ENCODE data around the gene PTPRD. TPM values are rescaled to one million over a fixed set of nuclear protein-coding genes. Genes with fewer than 3 reads are reported as not detected.
A peak's percentile ranks its signal among the peaks of the same experiment; 100 is the strongest.

The PTPRD gene
- total and polyA plus RNA-seq, 2 experiments from 2014 or later: 11.5 to 58.0 TPM

DNA sequence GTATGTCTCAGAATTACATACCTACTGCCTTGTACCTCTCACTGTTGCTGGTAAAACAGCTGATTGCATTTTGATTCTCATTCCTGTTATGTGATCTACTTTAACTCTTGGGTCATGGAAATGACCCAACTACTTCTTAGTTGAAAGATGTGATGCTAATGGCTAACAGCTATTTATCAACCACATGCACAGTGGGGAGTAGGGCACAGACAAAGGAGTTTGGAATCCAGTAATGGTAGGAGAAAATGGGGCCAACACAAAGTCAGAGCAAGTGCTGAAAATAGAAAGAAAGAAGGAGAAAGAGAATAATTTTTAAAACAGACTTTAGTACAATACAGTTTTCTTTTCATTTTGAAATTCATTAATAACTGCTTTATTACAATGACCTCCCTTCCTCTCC lies 241.0 kb downstream of the PTPRD start:
- DNase-seq (ENCODE audit: low spot score) (peak; percentile 39), ATAC-seq (no peak; the same call in 2 of the 3 replicates)
- Histone ChIP-seq H3K79me2 (replicated peaks; ENCODE audit: insufficient read depth) (no peaks in the 10 kb centered on the region), H3F3A (replicated peaks; ENCODE audit: low read depth) (no peaks in the 10 kb centered on the region), H3K36me3 (ENCODE audit: insufficient read depth) (no peaks in the 10 kb centered on the region), H2AFZ (no peak overlapping the region), H3K9me2 (ENCODE audit: insufficient read depth) (no peaks in the 10 kb centered on the region), H3K27ac (ENCODE audit: low read depth) (no peak overlapping the region), H4K20me1 (replicated peaks; ENCODE audit: insufficient read depth) (no peaks in the 10 kb centered on the region), H3K4me1 (ENCODE audit: insufficient read depth) (peaks cover 11% of the 10 kb centered on the region), H3K27me3 (ENCODE audit: insufficient read depth) (no peaks in the 10 kb centered on the region), H3K4me3 (no peak overlapping the region), H3K4me2 (peak overlapping the region; percentile 8)
- Mint-ChIP-seq H3K36me3 (ENCODE audit: low read depth) (no peaks in the 10 kb centered on the region), H3K9me3 (no peaks in the 10 kb centered on the region), H3K4me1 (peaks cover 12% of the 10 kb centered on the region; the same call in 2 of the 3 replicates), H3K4me3 (no peak overlapping the region), H3K27me3 (ENCODE audit: insufficient read depth, low read depth, poor library complexity) (no peaks in the 10 kb centered on the region), H3K27ac (no peak overlapping the region)
- TF ChIP-seq, protein P1, sequence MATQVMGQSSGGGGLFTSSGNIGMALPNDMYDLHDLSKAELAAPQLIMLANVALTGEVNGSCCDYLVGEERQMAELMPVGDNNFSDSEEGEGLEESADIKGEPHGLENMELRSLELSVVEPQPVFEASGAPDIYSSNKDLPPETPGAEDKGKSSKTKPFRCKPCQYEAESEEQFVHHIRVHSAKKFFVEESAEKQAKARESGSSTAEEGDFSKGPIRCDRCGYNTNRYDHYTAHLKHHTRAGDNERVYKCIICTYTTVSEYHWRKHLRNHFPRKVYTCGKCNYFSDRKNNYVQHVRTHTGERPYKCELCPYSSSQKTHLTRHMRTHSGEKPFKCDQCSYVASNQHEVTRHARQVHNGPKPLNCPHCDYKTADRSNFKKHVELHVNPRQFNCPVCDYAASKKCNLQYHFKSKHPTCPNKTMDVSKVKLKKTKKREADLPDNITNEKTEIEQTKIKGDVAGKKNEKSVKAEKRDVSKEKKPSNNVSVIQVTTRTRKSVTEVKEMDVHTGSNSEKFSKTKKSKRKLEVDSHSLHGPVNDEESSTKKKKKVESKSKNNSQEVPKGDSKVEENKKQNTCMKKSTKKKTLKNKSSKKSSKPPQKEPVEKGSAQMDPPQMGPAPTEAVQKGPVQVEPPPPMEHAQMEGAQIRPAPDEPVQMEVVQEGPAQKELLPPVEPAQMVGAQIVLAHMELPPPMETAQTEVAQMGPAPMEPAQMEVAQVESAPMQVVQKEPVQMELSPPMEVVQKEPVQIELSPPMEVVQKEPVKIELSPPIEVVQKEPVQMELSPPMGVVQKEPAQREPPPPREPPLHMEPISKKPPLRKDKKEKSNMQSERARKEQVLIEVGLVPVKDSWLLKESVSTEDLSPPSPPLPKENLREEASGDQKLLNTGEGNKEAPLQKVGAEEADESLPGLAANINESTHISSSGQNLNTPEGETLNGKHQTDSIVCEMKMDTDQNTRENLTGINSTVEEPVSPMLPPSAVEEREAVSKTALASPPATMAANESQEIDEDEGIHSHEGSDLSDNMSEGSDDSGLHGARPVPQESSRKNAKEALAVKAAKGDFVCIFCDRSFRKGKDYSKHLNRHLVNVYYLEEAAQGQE (IDR thresholded peaks at IDR 0.05; ENCODE audit: unreplicated experiment): no peak
- TF ChIP-seq, protein P2, sequence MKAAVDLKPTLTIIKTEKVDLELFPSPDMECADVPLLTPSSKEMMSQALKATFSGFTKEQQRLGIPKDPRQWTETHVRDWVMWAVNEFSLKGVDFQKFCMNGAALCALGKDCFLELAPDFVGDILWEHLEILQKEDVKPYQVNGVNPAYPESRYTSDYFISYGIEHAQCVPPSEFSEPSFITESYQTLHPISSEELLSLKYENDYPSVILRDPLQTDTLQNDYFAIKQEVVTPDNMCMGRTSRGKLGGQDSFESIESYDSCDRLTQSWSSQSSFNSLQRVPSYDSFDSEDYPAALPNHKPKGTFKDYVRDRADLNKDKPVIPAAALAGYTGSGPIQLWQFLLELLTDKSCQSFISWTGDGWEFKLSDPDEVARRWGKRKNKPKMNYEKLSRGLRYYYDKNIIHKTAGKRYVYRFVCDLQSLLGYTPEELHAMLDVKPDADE (IDR thresholded peaks at IDR 0.05): no peak
- TF ChIP-seq, protein P3, sequence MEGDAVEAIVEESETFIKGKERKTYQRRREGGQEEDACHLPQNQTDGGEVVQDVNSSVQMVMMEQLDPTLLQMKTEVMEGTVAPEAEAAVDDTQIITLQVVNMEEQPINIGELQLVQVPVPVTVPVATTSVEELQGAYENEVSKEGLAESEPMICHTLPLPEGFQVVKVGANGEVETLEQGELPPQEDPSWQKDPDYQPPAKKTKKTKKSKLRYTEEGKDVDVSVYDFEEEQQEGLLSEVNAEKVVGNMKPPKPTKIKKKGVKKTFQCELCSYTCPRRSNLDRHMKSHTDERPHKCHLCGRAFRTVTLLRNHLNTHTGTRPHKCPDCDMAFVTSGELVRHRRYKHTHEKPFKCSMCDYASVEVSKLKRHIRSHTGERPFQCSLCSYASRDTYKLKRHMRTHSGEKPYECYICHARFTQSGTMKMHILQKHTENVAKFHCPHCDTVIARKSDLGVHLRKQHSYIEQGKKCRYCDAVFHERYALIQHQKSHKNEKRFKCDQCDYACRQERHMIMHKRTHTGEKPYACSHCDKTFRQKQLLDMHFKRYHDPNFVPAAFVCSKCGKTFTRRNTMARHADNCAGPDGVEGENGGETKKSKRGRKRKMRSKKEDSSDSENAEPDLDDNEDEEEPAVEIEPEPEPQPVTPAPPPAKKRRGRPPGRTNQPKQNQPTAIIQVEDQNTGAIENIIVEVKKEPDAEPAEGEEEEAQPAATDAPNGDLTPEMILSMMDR (conservative IDR thresholded peaks at IDR 0.05; ENCODE audit: low read depth in 2 of 2): no peak
- no peak for TF ChIP-seq ZNF331 (CRISPR knock-in tag; IDR thresholded peaks at IDR 0.05; ENCODE audit: low read depth)
- no peak for TF ChIP-seq JUNB (IDR thresholded peaks at IDR 0.05; ENCODE audit: unreplicated experiment)
- no peak for TF ChIP-seq POLR2AphosphoS5 (IDR thresholded peaks at IDR 0.05; ENCODE audit: low read depth)
- TF ChIP-seq ZNF114 (CRISPR knock-in tag; IDR thresholded peaks at IDR 0.05): no peak
- no peak for TF ChIP-seq EZH2 (IDR thresholded peaks at IDR 0.05; ENCODE audit: low read depth, unreplicated experiment)
- TF ChIP-seq CREB1 (CRISPR knock-in tag; IDR thresholded peaks at IDR 0.05; ENCODE audit: low read depth): no peak
- TF ChIP-seq EZH2phosphoT487 (IDR thresholded peaks at IDR 0.05; ENCODE audit: unreplicated experiment): no peak
- no peak for TF ChIP-seq NANOG (IDR thresholded peaks at IDR 0.05; ENCODE audit: borderline replicate concordance)
- no peak for TF ChIP-seq STAT1 (IDR thresholded peaks at IDR 0.05; ENCODE audit: unreplicated experiment)
- TF ChIP-seq, protein P4, sequence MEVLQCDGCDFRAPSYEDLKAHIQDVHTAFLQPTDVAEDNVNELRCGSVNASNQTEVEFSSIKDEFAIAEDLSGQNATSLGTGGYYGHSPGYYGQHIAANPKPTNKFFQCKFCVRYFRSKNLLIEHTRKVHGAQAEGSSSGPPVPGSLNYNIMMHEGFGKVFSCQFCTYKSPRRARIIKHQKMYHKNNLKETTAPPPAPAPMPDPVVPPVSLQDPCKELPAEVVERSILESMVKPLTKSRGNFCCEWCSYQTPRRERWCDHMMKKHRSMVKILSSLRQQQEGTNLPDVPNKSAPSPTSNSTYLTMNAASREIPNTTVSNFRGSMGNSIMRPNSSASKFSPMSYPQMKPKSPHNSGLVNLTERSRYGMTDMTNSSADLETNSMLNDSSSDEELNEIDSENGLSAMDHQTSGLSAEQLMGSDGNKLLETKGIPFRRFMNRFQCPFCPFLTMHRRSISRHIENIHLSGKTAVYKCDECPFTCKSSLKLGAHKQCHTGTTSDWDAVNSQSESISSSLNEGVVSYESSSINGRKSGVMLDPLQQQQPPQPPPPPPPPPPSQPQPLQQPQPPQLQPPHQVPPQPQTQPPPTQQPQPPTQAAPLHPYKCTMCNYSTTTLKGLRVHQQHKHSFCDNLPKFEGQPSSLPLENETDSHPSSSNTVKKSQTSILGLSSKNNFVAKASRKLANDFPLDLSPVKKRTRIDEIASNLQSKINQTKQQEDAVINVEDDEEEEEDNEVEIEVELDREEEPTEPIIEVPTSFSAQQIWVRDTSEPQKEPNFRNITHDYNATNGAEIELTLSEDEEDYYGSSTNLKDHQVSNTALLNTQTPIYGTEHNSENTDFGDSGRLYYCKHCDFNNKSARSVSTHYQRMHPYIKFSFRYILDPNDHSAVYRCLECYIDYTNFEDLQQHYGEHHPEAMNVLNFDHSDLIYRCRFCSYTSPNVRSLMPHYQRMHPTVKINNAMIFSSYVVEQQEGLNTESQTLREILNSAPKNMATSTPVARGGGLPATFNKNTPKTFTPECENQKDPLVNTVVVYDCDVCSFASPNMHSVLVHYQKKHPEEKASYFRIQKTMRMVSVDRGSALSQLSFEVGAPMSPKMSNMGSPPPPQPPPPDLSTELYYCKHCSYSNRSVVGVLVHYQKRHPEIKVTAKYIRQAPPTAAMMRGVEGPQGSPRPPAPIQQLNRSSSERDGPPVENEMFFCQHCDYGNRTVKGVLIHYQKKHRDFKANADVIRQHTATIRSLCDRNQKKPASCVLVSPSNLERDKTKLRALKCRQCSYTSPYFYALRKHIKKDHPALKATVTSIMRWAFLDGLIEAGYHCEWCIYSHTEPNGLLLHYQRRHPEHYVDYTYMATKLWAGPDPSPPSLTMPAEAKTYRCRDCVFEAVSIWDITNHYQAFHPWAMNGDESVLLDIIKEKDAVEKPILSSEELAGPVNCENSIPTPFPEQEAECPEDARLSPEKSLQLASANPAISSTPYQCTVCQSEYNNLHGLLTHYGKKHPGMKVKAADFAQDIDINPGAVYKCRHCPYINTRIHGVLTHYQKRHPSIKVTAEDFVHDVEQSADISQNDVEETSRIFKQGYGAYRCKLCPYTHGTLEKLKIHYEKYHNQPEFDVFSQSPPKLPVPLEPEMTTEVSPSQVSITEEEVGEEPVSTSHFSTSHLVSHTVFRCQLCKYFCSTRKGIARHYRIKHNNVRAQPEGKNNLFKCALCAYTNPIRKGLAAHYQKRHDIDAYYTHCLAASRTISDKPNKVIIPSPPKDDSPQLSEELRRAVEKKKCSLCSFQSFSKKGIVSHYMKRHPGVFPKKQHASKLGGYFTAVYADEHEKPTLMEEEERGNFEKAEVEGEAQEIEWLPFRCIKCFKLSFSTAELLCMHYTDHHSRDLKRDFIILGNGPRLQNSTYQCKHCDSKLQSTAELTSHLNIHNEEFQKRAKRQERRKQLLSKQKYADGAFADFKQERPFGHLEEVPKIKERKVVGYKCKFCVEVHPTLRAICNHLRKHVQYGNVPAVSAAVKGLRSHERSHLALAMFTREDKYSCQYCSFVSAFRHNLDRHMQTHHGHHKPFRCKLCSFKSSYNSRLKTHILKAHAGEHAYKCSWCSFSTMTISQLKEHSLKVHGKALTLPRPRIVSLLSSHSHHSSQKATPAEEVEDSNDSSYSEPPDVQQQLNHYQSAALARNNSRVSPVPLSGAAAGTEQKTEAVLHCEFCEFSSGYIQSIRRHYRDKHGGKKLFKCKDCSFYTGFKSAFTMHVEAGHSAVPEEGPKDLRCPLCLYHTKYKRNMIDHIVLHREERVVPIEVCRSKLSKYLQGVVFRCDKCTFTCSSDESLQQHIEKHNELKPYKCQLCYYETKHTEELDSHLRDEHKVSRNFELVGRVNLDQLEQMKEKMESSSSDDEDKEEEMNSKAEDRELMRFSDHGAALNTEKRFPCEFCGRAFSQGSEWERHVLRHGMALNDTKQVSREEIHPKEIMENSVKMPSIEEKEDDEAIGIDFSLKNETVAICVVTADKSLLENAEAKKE (CRISPR knock-in tag; IDR thresholded peaks at IDR 0.05): no peak
